HEK293 (cell line): ENCODE data around the gene ALOX5AP.

Source experiments
- CTCF ChIA-PET: fragments of 350-600 bp; formaldehyde crosslinking; extraction: SDS; loops from one replicate; lab custom pipeline; 2021; ENCODE audit warnings: antibody characterized with exemption; lab: Yijun Ruan, JAX
- POLR2A ChIA-PET: fragments of 300-600 bp; formaldehyde crosslinking; extraction: SDS; loops from one replicate; lab custom pipeline; 2020; ENCODE audit warnings: antibody characterized with exemption, inconsistent platforms; lab: Yijun Ruan, JAX
- H3K27ac ChIP-seq: fragments of 200-500 bp; sonication (Bioruptor generic); 2 replicates; pipeline ENCODE4 v1.5.1; 2014; ENCODE audit warnings: low read depth, low read length, control low read depth, inconsistent platforms; ENCODE audit errors: extremely low read depth
- H3K36me3 ChIP-seq, 2 experiments: fragments of 200-500 bp in 1 of 2; sonication (Bioruptor generic) in 1 of 2; 1 replicate in 1 of 2; 2 replicates in 1 of 2; pipeline ENCODE4 v1.5.1; 2014 to 2017; ENCODE audit warnings: inconsistent platforms in 2 of 2, low read length in 2 of 2; ENCODE audit not compliant: control insufficient read depth in 2 of 2, insufficient read depth in 1 of 2
- H3K4me1 ChIP-seq: fragments of 200-500 bp; sonication (Bioruptor generic); 2 replicates; pipeline ENCODE4 v1.5.1; 2014; ENCODE audit warnings: mild to moderate bottlenecking, low read length, inconsistent platforms; ENCODE audit not compliant: control insufficient read depth, insufficient read depth
- H3K4me3 ChIP-seq: 2 replicates; pipeline ENCODE4 v1.5.1; 2011; ENCODE audit warnings: low read depth, mild to moderate bottlenecking, control low read depth, low read length, moderate library complexity
- H3K9me3 ChIP-seq: fragments of 200-500 bp; sonication (Bioruptor generic); 2 replicates; pipeline ENCODE4 v1.5.1; 2014; ENCODE audit warnings: low read depth, low read length, inconsistent platforms; ENCODE audit not compliant: control insufficient read depth, insufficient read depth
- BCL11A ChIP-seq: fragments of 450-650 bp; formaldehyde crosslinking; IDR thresholded peaks from 2 replicates; pipeline ENCODE4 v1.5.1; 2016; ENCODE audit warnings: low read depth, missing biosample characterization, missing genetic modification characterization
- OVOL3 ChIP-seq: fragments of 450-650 bp; formaldehyde crosslinking; IDR thresholded peaks from 2 replicates; pipeline ENCODE4 v1.5.1; 2016; ENCODE audit warnings: missing biosample characterization, missing genetic modification characterization
- PRDM2 ChIP-seq: fragments of 450-650 bp; formaldehyde crosslinking; IDR thresholded peaks from 2 replicates; pipeline ENCODE4 v1.5.1; 2016; ENCODE audit warnings: missing biosample characterization, missing genetic modification characterization, borderline replicate concordance
- TRIM28 ChIP-seq: IDR thresholded peaks from 2 replicates; pipeline ENCODE4 v1.6.1; 2011; ENCODE audit warnings: low read length, control low read depth, borderline replicate concordance
- WT1 ChIP-seq: fragments of 450-650 bp; formaldehyde crosslinking; IDR thresholded peaks from 2 replicates; pipeline ENCODE4 v1.5.1; 2016; ENCODE audit warnings: missing biosample characterization, missing genetic modification characterization
- ZBTB1 ChIP-seq: fragments of 450-650 bp; formaldehyde crosslinking; IDR thresholded peaks from 2 replicates; pipeline ENCODE4 v1.5.1; 2016; ENCODE audit warnings: missing biosample characterization, missing genetic modification characterization
- ZBTB7A ChIP-seq: fragments of 450-650 bp; formaldehyde crosslinking; IDR thresholded peaks from 2 replicates; pipeline ENCODE4 v1.5.1; 2016; ENCODE audit warnings: low read depth, missing biosample characterization, missing genetic modification characterization
- ZFP37 ChIP-seq: fragments of 450-650 bp; formaldehyde crosslinking; IDR thresholded peaks from 2 replicates; pipeline ENCODE4 v1.5.1; 2016; ENCODE audit warnings: missing biosample characterization, missing genetic modification characterization
- ZNF2 ChIP-seq: fragments of 450-650 bp; formaldehyde crosslinking; IDR thresholded peaks from 2 replicates; pipeline ENCODE4 v1.5.1; 2016; ENCODE audit warnings: missing biosample characterization, missing genetic modification characterization
- ZNF26 ChIP-seq: fragments of 450-650 bp; formaldehyde crosslinking; IDR thresholded peaks from 2 replicates; pipeline ENCODE4 v1.5.1; 2016; ENCODE audit warnings: missing biosample characterization, missing genetic modification characterization
- ZNF274 ChIP-seq, 2 experiments: fragments of 200-500 bp in 1 of 2; fragments of 450-650 bp in 1 of 2; sonication (Bioruptor generic) in 1 of 2; formaldehyde crosslinking in 1 of 2; IDR thresholded peaks; 2 replicates each; pipeline versions ENCODE4 v1.5.1 to v1.6.1; 2014 to 2016; ENCODE audit warnings: borderline replicate concordance in 1 of 2, inconsistent platforms in 1 of 2, low read length in 1 of 2, missing biosample characterization in 1 of 2, missing genetic modification characterization in 1 of 2
- ZNF510 ChIP-seq: fragments of 450-650 bp; formaldehyde crosslinking; IDR thresholded peaks from 2 replicates; pipeline ENCODE4 v1.5.1; 2018; ENCODE audit warnings: mild to moderate bottlenecking, missing genetic modification characterization, missing biosample characterization; ENCODE audit not compliant: insufficient replicate concordance
- ZNF571 ChIP-seq: fragments of 450-650 bp; formaldehyde crosslinking; IDR thresholded peaks from 2 replicates; pipeline ENCODE4 v1.5.0; 2017; ENCODE audit warnings: missing biosample characterization, missing genetic modification characterization
- ZNF747 ChIP-seq: fragments of 450-650 bp; formaldehyde crosslinking; IDR thresholded peaks from 2 replicates; pipeline ENCODE4 v1.5.1; 2016; ENCODE audit warnings: missing biosample characterization, missing genetic modification characterization
- ZNF791 ChIP-seq: fragments of 450-650 bp; formaldehyde crosslinking; IDR thresholded peaks from 2 replicates; pipeline ENCODE4 v1.5.1; 2016; ENCODE audit warnings: missing biosample characterization, missing genetic modification characterization
- ZNF792 ChIP-seq: fragments of 450-650 bp; formaldehyde crosslinking; IDR thresholded peaks from 2 replicates; pipeline ENCODE4 v1.5.1; 2016; ENCODE audit warnings: missing biosample characterization, missing genetic modification characterization
- TF ChIP-seq, protein P1 (sequence below): fragments of 450-650 bp; formaldehyde crosslinking; IDR thresholded peaks from 2 replicates; pipeline ENCODE4 v1.5.1; 2017; ENCODE audit warnings: missing biosample characterization, missing genetic modification characterization
- TF ChIP-seq, protein P2 (sequence below): fragments of 450-650 bp; formaldehyde crosslinking; conservative IDR thresholded peaks from 2 replicates; pipeline ENCODE4 v1.5.1; 2016; ENCODE audit warnings: low read depth, missing biosample characterization, missing genetic modification characterization

Gene ALOX5AP

DNA sequence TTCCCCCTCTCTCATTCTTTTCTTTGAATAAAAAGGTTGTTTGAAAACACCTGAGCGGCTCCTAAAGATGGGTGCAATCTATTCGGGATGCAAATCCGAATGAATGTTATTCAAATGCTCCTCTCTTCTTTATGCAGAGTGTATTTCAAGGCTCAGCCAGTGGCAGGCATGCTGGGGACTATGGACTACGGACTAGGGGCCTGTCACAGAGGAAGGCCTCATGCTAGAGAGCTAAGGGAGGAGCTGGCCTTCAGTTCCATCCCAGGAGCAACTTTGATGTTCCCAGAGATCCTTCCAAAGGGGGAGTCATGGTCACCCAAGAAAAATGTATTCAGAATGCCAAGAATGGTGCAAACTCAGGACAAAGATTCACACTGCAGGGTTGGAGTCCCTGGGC, 9.3 kb downstream of the ALOX5AP start:
- ChIA-PET POLR2A (no interaction called here), CTCF (no interaction called here)
- TF ChIP-seq PRDM2 (tag by site-specific recombination) (no peak), ZNF510 (tag by site-specific recombination) (no peak), WT1 (tag by site-specific recombination) (no peak), ZBTB7A (tag by site-specific recombination) (no peak), OVOL3 (no peak), BCL11A (no peak), ZNF571 (no peak), ZNF2 (tag by site-specific recombination) (no peak), ZNF274 (IDR thresholded peaks at IDR 0.05; ENCODE audit: low read length) (no peak), ZNF274 (tag by site-specific recombination; IDR thresholded peaks at IDR 0.05; ENCODE audit: borderline replicate concordance) (no peak), ZFP37 (tag by site-specific recombination) (no peak), ZNF792 (no peak), ZNF747 (no peak), ZBTB1 (tag by site-specific recombination) (no peak), TRIM28 (no peak), ZNF26 (tag by site-specific recombination) (no peak), ZNF791 (tag by site-specific recombination) (no peak)
- TF ChIP-seq, protein P1, sequence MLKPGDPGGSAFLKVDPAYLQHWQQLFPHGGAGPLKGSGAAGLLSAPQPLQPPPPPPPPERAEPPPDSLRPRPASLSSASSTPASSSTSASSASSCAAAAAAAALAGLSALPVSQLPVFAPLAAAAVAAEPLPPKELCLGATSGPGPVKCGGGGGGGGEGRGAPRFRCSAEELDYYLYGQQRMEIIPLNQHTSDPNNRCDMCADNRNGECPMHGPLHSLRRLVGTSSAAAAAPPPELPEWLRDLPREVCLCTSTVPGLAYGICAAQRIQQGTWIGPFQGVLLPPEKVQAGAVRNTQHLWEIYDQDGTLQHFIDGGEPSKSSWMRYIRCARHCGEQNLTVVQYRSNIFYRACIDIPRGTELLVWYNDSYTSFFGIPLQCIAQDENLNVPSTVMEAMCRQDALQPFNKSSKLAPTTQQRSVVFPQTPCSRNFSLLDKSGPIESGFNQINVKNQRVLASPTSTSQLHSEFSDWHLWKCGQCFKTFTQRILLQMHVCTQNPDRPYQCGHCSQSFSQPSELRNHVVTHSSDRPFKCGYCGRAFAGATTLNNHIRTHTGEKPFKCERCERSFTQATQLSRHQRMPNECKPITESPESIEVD (tag by site-specific recombination) = no peak
- TF ChIP-seq, protein P2, sequence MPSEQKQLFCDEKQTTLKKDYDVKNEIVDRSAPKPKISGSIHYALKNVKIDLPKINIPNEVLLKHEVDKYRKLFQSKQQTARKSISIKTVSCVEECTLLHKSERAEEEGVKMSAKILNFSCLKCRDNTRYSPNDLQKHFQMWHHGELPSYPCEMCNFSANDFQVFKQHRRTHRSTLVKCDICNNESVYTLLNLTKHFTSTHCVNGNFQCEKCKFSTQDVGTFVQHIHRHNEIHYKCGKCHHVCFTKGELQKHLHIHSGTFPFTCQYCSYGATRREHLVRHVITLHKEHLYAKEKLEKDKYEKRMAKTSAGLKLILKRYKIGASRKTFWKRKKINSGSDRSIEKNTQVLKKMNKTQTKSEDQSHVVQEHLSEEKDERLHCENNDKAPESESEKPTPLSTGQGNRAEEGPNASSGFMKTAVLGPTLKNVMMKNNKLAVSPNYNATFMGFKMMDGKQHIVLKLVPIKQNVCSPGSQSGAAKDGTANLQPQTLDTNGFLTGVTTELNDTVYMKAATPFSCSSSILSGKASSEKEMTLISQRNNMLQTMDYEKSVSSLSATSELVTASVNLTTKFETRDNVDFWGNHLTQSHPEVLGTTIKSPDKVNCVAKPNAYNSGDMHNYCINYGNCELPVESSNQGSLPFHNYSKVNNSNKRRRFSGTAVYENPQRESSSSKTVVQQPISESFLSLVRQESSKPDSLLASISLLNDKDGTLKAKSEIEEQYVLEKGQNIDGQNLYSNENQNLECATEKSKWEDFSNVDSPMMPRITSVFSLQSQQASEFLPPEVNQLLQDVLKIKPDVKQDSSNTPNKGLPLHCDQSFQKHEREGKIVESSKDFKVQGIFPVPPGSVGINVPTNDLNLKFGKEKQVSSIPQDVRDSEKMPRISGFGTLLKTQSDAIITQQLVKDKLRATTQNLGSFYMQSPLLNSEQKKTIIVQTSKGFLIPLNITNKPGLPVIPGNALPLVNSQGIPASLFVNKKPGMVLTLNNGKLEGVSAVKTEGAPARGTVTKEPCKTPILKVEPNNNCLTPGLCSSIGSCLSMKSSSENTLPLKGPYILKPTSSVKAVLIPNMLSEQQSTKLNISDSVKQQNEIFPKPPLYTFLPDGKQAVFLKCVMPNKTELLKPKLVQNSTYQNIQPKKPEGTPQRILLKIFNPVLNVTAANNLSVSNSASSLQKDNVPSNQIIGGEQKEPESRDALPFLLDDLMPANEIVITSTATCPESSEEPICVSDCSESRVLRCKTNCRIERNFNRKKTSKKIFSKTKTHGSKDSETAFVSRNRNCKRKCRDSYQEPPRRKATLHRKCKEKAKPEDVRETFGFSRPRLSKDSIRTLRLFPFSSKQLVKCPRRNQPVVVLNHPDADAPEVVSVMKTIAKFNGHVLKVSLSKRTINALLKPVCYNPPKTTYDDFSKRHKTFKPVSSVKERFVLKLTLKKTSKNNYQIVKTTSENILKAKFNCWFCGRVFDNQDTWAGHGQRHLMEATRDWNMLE (tag by site-specific recombination) = no peak
- no peaks in the 10 kb centered on the region for H3K9me3 ChIP-seq
- peaks cover 2% of the 10 kb centered on the region; the same call in 1 of the 2 replicates for H3K4me1 ChIP-seq
- no peak overlapping the region for H3K4me3 ChIP-seq
- H3K27ac ChIP-seq = no peak overlapping the region
- H3K36me3 ChIP-seq = no peaks in the 10 kb centered on the region
